Colonic mucosa (tissue), 4 donors: ENCODE data around the gene MARK2. TPM values are rescaled to one million over a fixed set of nuclear protein-coding genes. Genes with fewer than 3 reads are reported as not detected.

Source experiments
- DNase-seq: peaks from one replicate; pipeline ENCODE4 v3.0.0-alpha.2; 2020
- H3K27ac ChIP-seq: fragments of 200-600 bp; one replicate; pipeline ENCODE4 v1.8.0; 2021
- H3K27me3 ChIP-seq: fragments of 200-600 bp; one replicate; pipeline ENCODE4 v1.8.0; 2021
- H3K36me3 ChIP-seq: fragments of 200-600 bp; one replicate; pipeline ENCODE4 v1.8.0; 2021
- H3K4me1 ChIP-seq: fragments of 200-600 bp; one replicate; pipeline ENCODE4 v1.8.0; 2021; ENCODE audit warnings: mild to moderate bottlenecking
- H3K4me3 ChIP-seq: fragments of 200-600 bp; one replicate; pipeline ENCODE4 v1.8.0; 2021
- H3K9ac ChIP-seq, 2 donors: one replicate each; pipeline ENCODE4 v1.7.0; 2013; ENCODE audit warnings: control low read depth in 2 of 2, low read depth in 2 of 2, low read length in 2 of 2
- H3K9me3 ChIP-seq: fragments of 200-600 bp; one replicate; pipeline ENCODE4 v1.8.0; 2021
- intact Hi-C: fragments of 100-400 bp; cut with DNase I; formaldehyde crosslinking; loops from one replicate; pipeline ENCODE4 v1.14.1; 2022
- total RNA-seq, 2 donors: library from RNA; stranded (reverse); fragmentation: NEBNext Ultra II Directional in 1 of 2; extraction: Animal tissue kit (Norgen Biotek cat#: 25700) in 1 of 2; gene quantifications; one replicate each; pipeline ENCODE4 v1.2.1, GENCODE V29; 2021
- TF ChIP-seq, protein P1 (sequence below): fragments of 200-600 bp; IDR thresholded peaks from one replicate; pipeline ENCODE4 v1.8.0; 2022; ENCODE audit warnings: antibody characterized with exemption, mild to moderate bottlenecking
- donor health status: healthy.
- donor health status: DM: no; HTN: no; CAD: no.
- donor health status: DM: no; HTN: no; CAD: no.

MARK2 gene
- total RNA-seq, 2 donors from 2014 or later: 86.8 to 96.8 TPM

- intact Hi-C loops: no loop called here
- Histone ChIP-seq H3K4me1 (no peaks in the 10 kb centered on the region), H3K4me3 (peak overlapping the region; percentile 58), H3K9ac (peak overlapping the region in 1 of 2 donors; percentile 75), H3K36me3 (no peaks in the 10 kb centered on the region), H3K27me3 (no peaks in the 10 kb centered on the region), H3K27ac (peak overlapping the region; percentile 23), H3K9me3 (no peaks in the 10 kb centered on the region)
- DNase-seq: peak; percentile 59
- TF ChIP-seq, protein P1, sequence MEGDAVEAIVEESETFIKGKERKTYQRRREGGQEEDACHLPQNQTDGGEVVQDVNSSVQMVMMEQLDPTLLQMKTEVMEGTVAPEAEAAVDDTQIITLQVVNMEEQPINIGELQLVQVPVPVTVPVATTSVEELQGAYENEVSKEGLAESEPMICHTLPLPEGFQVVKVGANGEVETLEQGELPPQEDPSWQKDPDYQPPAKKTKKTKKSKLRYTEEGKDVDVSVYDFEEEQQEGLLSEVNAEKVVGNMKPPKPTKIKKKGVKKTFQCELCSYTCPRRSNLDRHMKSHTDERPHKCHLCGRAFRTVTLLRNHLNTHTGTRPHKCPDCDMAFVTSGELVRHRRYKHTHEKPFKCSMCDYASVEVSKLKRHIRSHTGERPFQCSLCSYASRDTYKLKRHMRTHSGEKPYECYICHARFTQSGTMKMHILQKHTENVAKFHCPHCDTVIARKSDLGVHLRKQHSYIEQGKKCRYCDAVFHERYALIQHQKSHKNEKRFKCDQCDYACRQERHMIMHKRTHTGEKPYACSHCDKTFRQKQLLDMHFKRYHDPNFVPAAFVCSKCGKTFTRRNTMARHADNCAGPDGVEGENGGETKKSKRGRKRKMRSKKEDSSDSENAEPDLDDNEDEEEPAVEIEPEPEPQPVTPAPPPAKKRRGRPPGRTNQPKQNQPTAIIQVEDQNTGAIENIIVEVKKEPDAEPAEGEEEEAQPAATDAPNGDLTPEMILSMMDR: no peak
These were observed 99.0 kb downstream of the MARK2 start for GRCh38 chr11:63937713-63938478.

- Histone ChIP-seq H3K27ac (peak within 1 kb of the TSS; percentile 23), H3K27me3 (no peaks in the 10 kb centered on the region), H3K36me3 (no peaks in the 10 kb centered on the region), H3K4me1 (peaks cover 3% of the 10 kb centered on the region), H3K4me3 (peak within 1 kb of the TSS; percentile 58), H3K9ac (peak within 1 kb of the TSS; percentile 76 to 87), H3K9me3 (no peaks in the 10 kb centered on the region)
- TF ChIP-seq, protein P1: no peak
- intact Hi-C loops: no loop called here
- peak; percentile 92 for DNase-seq
These were observed 99.8 kb downstream of the MARK2 start, which contains the start of gene NAA40 for GRCh38 chr11:63938479-63939396. NAA40 (plus strand) TSS chr11:63939002; CDS start chr11:63939097, 95 bp downstream.

- intact Hi-C loops: no loop called here
- H3K27me3 ChIP-seq: no peaks in the 10 kb centered on the region
- H3K4me3 ChIP-seq: peak overlapping the region; percentile 58
- peaks cover 3% of the 10 kb centered on the region for H3K4me1 ChIP-seq
- no peak overlapping the region for H3K27ac ChIP-seq
- H3K36me3 ChIP-seq: no peaks in the 10 kb centered on the region
- no peaks in the 10 kb centered on the region for H3K9me3 ChIP-seq
- H3K9ac ChIP-seq: peak overlapping the region; percentile 76 to 87
- peak; percentile 46 for DNase-seq
- TF ChIP-seq, protein P1: no peak
These were observed 100.5 kb downstream of the MARK2 start for GRCh38 chr11:63939397-63939891.

DNA sequence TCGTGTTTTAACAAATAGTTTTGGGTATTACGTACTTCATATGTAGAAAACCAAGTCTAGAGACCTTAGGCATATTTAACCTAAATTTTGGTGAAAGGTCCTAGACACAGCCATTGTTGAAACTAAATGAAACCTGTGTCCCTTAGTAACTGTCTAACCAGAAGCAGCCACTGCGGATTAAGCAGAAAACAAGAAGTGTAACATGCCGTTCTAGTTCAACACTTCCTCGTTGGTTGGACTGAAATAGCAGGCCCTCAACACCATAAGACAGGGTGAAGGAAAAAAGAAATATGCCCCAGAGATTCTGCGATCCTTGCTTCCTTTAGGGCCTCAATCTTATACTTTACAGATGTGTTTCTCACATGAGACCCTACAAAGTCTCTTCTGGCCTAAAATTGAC is 101.9 kb downstream of the MARK2 start:
- Histone ChIP-seq H3K36me3 (no peaks in the 10 kb centered on the region), H3K27me3 (no peaks in the 10 kb centered on the region), H3K9me3 (no peaks in the 10 kb centered on the region), H3K4me1 (peaks cover 3% of the 10 kb centered on the region), H3K9ac (no peak overlapping the region), H3K4me3 (no peak overlapping the region), H3K27ac (no peak overlapping the region)
- TF ChIP-seq, protein P1: no peak
- no peak for DNase-seq
- intact Hi-C loops: loop anchor here (5.0 kb wide), 1 partner anchor 173 kb away; the partner anchor contains the start of gene ZFTA

DNA sequence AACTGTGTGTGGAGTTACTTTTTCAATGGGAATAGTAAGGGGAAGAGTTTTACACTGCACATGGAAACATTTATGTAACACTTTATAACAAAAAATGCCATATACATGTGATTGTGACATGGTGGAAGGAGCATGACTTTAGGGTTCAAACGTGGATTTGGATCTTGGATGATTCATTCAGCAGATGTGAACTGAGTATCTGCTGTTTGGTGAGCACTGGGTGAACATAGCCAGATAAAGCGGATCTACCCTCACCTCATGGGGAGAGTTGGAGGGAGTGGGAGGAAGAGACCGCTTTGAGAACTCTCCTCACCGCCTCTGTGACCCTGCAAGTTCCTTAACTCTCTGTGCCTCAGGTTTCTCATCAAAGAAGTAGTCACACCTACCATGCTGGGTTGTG is 103.0 kb downstream of the MARK2 start:
- H3K27ac ChIP-seq: no peak overlapping the region
- intact Hi-C loops: loop anchor here (5.0 kb wide), 1 partner anchor 175 kb away; the partner anchor contains the start of gene ZFTA

More for the DNA sequence above, 103.0 kb downstream of the MARK2 start:
- TF ChIP-seq, protein P1: no peak
- Histone ChIP-seq H3K4me3 (no peak overlapping the region), H3K27me3 (no peaks in the 10 kb centered on the region), H3K4me1 (peaks cover 3% of the 10 kb centered on the region), H3K9ac (no peak overlapping the region), H3K9me3 (no peaks in the 10 kb centered on the region), H3K36me3 (peaks cover 2% of the 10 kb centered on the region)
- no peak for DNase-seq
